Activated naive CD4-positive, alpha-beta T cell treated with anti-CD3 and anti-CD28 coated beads for 36 hours (primary cell): ENCODE results near the gene KCNJ5. TPM values are rescaled to one million over a fixed set of nuclear protein-coding genes. Genes with fewer than 3 reads are reported as not detected.

ENCODE experiments used
- CTCF ChIA-PET: fragments of 350-600 bp; sonication (Branson Sonifier 250); formaldehyde crosslinking; loops from one replicate; lab custom pipeline; 2021; ENCODE audit warnings: antibody characterized with exemption; lab: Charles Lee
- DNase-seq: peaks from one replicate; pipeline ENCODE4 v3.0.0-alpha.2; 2020
- H3K27ac Mint-ChIP-seq: one replicate; pipeline ENCODE4 v1.8.0; 2021; ENCODE audit warnings: mild to moderate bottlenecking, mixed read lengths
- H3K27me3 Mint-ChIP-seq: one replicate; pipeline ENCODE4 v1.8.0; 2021; ENCODE audit warnings: low read depth, mixed read lengths
- H3K36me3 Mint-ChIP-seq: one replicate; pipeline ENCODE4 v1.8.0; 2021; ENCODE audit warnings: low read depth, mixed read lengths
- H3K4me1 Mint-ChIP-seq: one replicate; pipeline ENCODE4 v1.8.0; 2021; ENCODE audit warnings: low read depth, mixed read lengths
- H3K4me3 Mint-ChIP-seq: one replicate; pipeline ENCODE4 v1.8.0; 2021; ENCODE audit warnings: mild to moderate bottlenecking, moderate library complexity, mixed read lengths
- H3K9me3 Mint-ChIP-seq: one replicate; pipeline ENCODE4 v1.8.0; 2021; ENCODE audit warnings: mixed read lengths
- intact Hi-C: fragments of 100-400 bp; cut with micrococcal nuclease; formaldehyde crosslinking; loops from one replicate; pipeline ENCODE4 v1.15.1; 2023
- total RNA-seq, 2 experiments: library from RNA; stranded (reverse); gene quantifications; one replicate each; pipeline ENCODE4 v1.2.3, GENCODE V29; 2021

The KCNJ5 gene
- total RNA-seq, 2 experiments from 2014 or later = not detected

DNA sequence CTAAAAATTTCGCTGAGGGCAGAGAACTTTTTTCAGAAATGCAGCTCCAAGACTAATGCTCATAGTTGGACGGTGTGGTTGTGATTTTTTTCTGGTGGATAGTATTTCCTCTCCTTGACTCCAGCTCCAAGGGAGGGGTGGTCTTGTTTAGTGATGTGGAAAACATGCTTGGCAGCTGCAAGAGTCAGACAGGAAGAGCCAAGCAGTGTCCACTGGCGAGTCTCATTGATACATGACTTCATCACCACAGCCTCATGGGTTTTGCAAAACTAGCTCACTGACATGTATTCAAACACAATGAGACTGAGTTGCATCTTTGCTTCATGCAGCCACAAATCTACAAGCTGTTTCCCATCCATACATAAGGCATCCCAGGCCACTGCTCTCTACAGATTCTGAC is 16.7 kb upstream of the KCNJ5 start:
- Mint-ChIP-seq H3K36me3 (no peaks in the 10 kb centered on the region), H3K27ac (no peak overlapping the region), H3K27me3 (no peaks in the 10 kb centered on the region), H3K4me3 (no peak overlapping the region), H3K9me3 (no peaks in the 10 kb centered on the region), H3K4me1 (no peaks in the 10 kb centered on the region)
- CTCF ChIA-PET = interaction anchor here (0.9 to 1.0 kb wide), 3 partner anchors 11 to 82 kb away, joined by 3 to 5 read pairs (median 4); no protein-coding TSS in a partner anchor
- intact Hi-C loops = no loop called here
- no peak for DNase-seq

DNA sequence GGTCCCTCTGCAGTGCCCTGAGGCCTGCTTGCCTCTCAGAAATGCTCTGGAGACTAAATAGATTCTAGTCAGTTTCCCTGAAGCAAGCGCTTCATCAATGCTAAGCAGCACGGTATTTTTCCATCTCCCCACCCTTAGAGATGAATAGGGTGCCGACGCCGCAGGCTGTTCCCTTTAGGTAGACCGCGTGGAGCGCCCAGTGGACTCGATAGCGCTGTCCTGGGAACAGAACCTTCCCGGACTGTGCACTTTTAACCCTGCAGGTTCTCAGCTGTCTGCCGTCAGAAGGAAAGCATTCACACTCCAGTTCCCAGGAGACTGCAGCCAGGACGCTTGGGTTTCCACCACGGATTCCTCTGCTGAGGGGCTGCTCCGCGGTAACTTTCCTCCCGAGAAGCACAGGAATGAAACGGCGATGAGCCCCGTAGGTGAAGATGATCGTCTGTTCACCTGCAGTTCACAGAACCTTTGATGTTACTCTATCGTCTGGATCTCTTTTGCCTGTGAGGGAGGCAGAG is 15.0 kb upstream of the KCNJ5 start:
- CTCF ChIA-PET = interaction anchor here (1.0 kb wide), 1 partner anchor 9 kb away, joined by 3 read pairs; no protein-coding TSS in a partner anchor
- H3K4me1 Mint-ChIP-seq = no peaks in the 10 kb centered on the region

DNA sequence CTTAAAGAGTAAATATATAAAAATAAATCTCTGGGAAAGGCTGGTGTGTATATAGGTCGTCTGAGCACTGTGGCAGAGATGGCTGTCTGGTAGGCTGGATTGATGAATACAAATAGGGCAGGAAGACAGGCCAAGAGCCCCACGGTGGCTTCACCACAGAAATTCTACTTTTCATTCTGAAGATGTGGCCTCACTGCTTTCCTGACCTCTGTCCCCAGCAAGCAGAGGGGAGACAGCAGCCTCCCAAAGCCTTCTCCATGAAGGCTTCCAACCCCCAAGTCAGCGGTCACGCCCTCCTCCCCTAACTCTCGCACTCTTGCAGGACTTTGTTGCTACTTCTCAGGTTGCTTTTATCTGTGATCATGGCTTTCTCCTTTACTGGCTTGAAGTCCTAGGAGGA is 13.4 kb upstream of the KCNJ5 start:
- no peak for DNase-seq
- Mint-ChIP-seq H3K27ac (no peak overlapping the region), H3K36me3 (no peaks in the 10 kb centered on the region), H3K9me3 (no peaks in the 10 kb centered on the region), H3K4me1 (no peaks in the 10 kb centered on the region), H3K4me3 (no peak overlapping the region), H3K27me3 (no peaks in the 10 kb centered on the region)
- intact Hi-C loops = no loop called here
- CTCF ChIA-PET = interaction anchor here (1.5 kb wide), 1 partner anchor 20 kb away, joined by 3 read pairs; no protein-coding TSS in a partner anchor

More for the DNA sequence above, 15.0 kb upstream of the KCNJ5 start:
- intact Hi-C loops = no loop called here
- Mint-ChIP-seq H3K4me3 (no peak overlapping the region), H3K36me3 (no peaks in the 10 kb centered on the region), H3K27me3 (no peaks in the 10 kb centered on the region), H3K27ac (no peak overlapping the region), H3K9me3 (no peaks in the 10 kb centered on the region)
- DNase-seq = no peak

GRCh38 chr11:128878455-128878854 is 12.7 kb upstream of the KCNJ5 start:
- Mint-ChIP-seq H3K4me1 (no peaks in the 10 kb centered on the region), H3K36me3 (no peaks in the 10 kb centered on the region), H3K9me3 (no peaks in the 10 kb centered on the region), H3K27me3 (peaks cover 4% of the 10 kb centered on the region), H3K27ac (no peak overlapping the region), H3K4me3 (no peak overlapping the region)
- CTCF ChIA-PET = interaction anchor here (1.5 kb wide), 1 partner anchor 20 kb away, joined by 3 read pairs; no protein-coding TSS in a partner anchor
- no peak for DNase-seq
- intact Hi-C loops = no loop called here

DNA sequence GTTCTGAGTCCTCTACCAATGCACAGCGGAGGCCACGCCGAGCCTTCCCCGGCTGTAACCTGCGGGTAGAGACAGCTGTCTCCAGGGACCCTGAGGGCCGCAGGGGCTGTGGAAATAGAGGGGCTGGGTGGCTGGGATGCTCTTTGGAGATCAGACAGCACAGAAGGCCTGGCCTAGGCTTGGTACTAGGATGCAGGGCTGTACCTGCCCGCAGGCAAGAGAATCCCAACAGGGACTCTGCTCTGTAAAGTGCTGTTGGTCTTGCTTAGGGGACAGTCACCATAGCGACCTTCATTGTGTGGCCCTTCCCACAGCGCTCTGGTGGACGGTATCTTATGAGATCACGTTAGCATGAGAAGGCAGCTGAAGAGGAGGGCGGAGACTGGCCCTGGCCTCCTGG is 11.3 kb upstream of the KCNJ5 start:
- CTCF ChIA-PET = interaction anchor here (3.9 kb wide), 1 partner anchor 76 kb away, joined by 23 read pairs; no protein-coding TSS in a partner anchor
- intact Hi-C loops = no loop called here
- Mint-ChIP-seq H3K4me3 (no peak overlapping the region), H3K27me3 (peaks cover 8% of the 10 kb centered on the region), H3K27ac (no peak overlapping the region), H3K36me3 (no peaks in the 10 kb centered on the region), H3K9me3 (no peaks in the 10 kb centered on the region), H3K4me1 (no peaks in the 10 kb centered on the region)
- DNase-seq = no peak

- CTCF ChIA-PET = interaction anchor here (0.6 to 3.9 kb wide), 8 partner anchors 11 to 723 kb away, joined by 3 to 23 read pairs (median 3); no protein-coding TSS in a partner anchor
- intact Hi-C loops = no loop called here
- Mint-ChIP-seq H3K27me3 (peaks cover 14% of the 10 kb centered on the region), H3K36me3 (no peaks in the 10 kb centered on the region), H3K4me3 (no peak overlapping the region), H3K4me1 (no peaks in the 10 kb centered on the region), H3K9me3 (no peaks in the 10 kb centered on the region), H3K27ac (no peak overlapping the region)
- no peak for DNase-seq
These were observed 9.9 kb upstream of the KCNJ5 start for GRCh38 chr11:128881221-128881620.

DNA sequence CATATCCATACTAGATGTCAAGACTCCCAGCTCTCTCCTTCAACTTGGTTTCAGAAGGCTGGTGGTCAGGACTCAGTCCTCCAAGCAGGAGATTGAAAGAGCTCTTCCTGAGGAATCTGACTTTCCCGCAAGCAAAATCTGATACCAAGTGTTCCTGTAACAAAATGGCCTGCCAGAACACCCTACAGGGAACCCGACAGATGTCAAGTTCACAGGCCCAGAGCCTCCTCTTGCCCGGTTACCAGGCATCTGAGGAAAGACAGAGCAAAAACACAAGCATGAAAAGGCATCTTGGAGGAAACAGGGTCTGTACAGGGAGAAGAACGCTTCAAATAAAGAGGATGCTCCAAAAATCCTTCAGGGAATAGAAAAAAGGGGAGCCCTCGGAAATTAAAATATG is 8.7 kb upstream of the KCNJ5 start:
- H3K9me3 Mint-ChIP-seq = no peaks in the 10 kb centered on the region

GRCh38 chr11:128884054-128884453 is 7.1 kb upstream of the KCNJ5 start:
- Mint-ChIP-seq H3K4me3 (no peak overlapping the region), H3K27ac (no peak overlapping the region), H3K4me1 (no peaks in the 10 kb centered on the region), H3K9me3 (no peaks in the 10 kb centered on the region), H3K36me3 (no peaks in the 10 kb centered on the region), H3K27me3 (peaks cover 27% of the 10 kb centered on the region)
- no peak for DNase-seq
- intact Hi-C loops = loop anchor here (1.0 to 2.0 kb wide), 5 partner anchors 22 to 867 kb away; no protein-coding TSS in a partner anchor
- CTCF ChIA-PET = interaction anchor here (0.6 to 10.5 kb wide), 11 partner anchors 10 to 235 kb away, joined by 3 to 175 read pairs (median 8); no protein-coding TSS in a partner anchor

More for the DNA sequence above, 8.7 kb upstream of the KCNJ5 start:
- no peak for DNase-seq
- CTCF ChIA-PET = interaction anchor here (1.5 to 3.9 kb wide), 4 partner anchors 10 to 76 kb away, joined by 3 to 23 read pairs (median 8); no protein-coding TSS in a partner anchor
- H3K27me3 Mint-ChIP-seq = peaks cover 19% of the 10 kb centered on the region
- no peaks in the 10 kb centered on the region for H3K36me3 Mint-ChIP-seq
- H3K4me3 Mint-ChIP-seq = no peak overlapping the region
- no peaks in the 10 kb centered on the region for H3K4me1 Mint-ChIP-seq
- no peak overlapping the region for H3K27ac Mint-ChIP-seq
- intact Hi-C loops = no loop called here

DNA sequence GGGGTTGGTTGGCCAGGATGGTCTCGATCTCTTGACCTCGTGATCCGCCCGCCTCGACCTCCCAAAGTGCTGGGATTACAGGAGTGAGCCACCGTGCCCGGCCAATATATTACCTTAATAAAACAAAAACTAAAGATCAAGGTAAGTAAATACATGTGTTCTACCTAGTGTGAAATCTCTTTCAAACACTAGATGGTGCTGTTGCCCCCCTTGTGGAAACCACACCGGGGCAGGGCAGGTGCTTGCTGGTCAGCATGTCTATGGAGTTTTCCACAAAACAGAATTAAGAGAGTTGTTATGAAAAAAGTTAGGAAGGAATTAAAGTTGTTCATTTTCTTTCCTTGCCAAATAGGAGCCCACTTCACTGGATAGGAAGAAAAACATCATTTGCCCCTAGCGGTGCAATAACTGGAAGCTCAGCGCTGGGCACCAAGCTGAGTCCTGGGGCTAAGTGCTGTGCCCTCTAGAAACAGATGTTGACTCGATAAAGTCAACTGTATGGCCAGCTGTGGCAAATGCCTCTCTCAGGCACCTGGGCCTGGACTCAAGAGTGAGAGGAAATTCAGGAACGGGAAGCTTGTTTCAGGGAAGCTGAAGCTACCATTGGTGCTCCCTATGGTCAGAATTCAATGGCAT is 6.3 kb upstream of the KCNJ5 start:
- Mint-ChIP-seq H3K4me1 (no peaks in the 10 kb centered on the region), H3K27me3 (peaks cover 34% of the 10 kb centered on the region)

GRCh38 chr11:128886406-128887124 is 4.6 kb upstream of the KCNJ5 start:
- peak; percentile 46 for DNase-seq
- peaks cover 41% of the 10 kb centered on the region for H3K27me3 Mint-ChIP-seq
- H3K36me3 Mint-ChIP-seq = no peaks in the 10 kb centered on the region
- intact Hi-C loops = no loop called here
- H3K4me3 Mint-ChIP-seq = no peak overlapping the region
- CTCF ChIA-PET = interaction anchor here (0.5 to 10.5 kb wide), 12 partner anchors 7 to 1963 kb away, joined by 3 to 175 read pairs (median 4); no protein-coding TSS in a partner anchor
- H3K27ac Mint-ChIP-seq = no peak overlapping the region
- H3K9me3 Mint-ChIP-seq = no peaks in the 10 kb centered on the region
- H3K4me1 Mint-ChIP-seq = peaks cover 3% of the 10 kb centered on the region

More for the DNA sequence above, 6.3 kb upstream of the KCNJ5 start:
- DNase-seq = peak; percentile 80
- intact Hi-C loops = loop anchor here (1.0 to 2.0 kb wide), 6 partner anchors 21 to 866 kb away; no protein-coding TSS in a partner anchor
- Mint-ChIP-seq H3K9me3 (no peaks in the 10 kb centered on the region), H3K27ac (no peak overlapping the region), H3K36me3 (no peaks in the 10 kb centered on the region), H3K4me3 (no peak overlapping the region)
- CTCF ChIA-PET = interaction anchor here (0.6 to 10.5 kb wide), 28 partner anchors 8 to 464 kb away, joined by 3 to 175 read pairs (median 3); no protein-coding TSS in a partner anchor

DNA sequence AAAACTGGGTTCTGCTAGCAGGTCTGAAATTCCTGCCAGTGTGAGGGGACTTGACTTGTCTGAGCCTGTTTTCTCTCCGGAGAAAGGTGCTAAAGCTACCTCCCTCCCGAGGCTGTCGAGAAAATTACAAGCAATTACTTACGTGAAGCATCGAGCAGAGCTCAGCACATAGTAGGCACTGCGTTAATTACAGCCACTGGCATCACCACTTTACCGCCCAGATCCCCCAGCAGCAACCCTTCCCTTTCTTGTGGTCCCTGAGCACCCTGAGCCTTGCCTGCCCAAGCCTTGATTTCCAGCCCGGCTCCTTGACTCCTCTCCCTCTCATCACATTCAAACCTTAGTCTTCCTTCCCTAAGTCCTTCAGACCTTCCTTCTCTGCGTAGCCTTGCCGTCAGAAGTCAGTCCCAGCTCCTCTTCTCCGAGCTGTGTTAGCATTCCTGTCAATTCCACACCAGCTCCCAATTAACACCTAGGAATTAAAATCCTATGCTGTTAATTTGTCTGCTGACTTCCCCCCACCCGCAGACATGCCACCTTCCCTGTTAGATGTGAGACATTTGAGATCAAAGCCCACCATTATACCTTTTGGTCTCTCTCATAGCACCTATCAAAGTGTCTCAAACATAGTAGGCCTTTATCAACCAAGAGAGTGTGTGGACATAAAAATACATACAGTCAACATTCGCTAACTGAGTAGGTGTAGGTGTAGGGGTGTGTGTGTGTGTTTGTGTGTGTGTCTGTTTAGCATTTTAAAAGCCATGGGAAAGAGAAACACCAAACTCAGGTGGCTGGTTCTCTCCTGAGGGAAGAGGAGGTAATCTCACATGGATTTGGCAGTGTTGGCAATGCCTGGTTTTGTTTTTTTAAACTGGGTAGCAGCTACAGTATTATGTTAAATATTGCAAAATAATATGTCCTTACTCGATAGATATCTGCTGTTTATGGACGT is 2.8 kb upstream of the KCNJ5 start:
- intact Hi-C loops = no loop called here
- DNase-seq = no peak
- Mint-ChIP-seq H3K27ac (no peak overlapping the region), H3K4me3 (no peak overlapping the region), H3K27me3 (peaks cover 47% of the 10 kb centered on the region), H3K4me1 (peaks cover 5% of the 10 kb centered on the region), H3K9me3 (no peaks in the 10 kb centered on the region), H3K36me3 (no peaks in the 10 kb centered on the region)
- CTCF ChIA-PET = interaction anchor here (1.0 to 10.5 kb wide), 5 partner anchors 19 to 68 kb away, joined by 3 to 114 read pairs (median 7); no protein-coding TSS in a partner anchor
